OCI-LY3 (cell line): ENCODE measurements around the gene DNAH17.

ENCODE experiments used
- H2AFZ ChIP-seq: fragments of 200-600, 300-600 bp; shearing (Covaris generic); 2 replicates; pipeline ENCODE4 v1.6.0; 2014; ENCODE audit warnings: antibody characterized with exemption, low read depth, low read length
- H3K27ac ChIP-seq: fragments of 200-600, 300-600 bp; sonication (generic); 2 replicates; pipeline ENCODE4 v1.5.1; 2014; ENCODE audit warnings: mild to moderate bottlenecking, low read length, moderate library complexity, mixed read lengths
- H3K27me3 ChIP-seq: fragments of 200-600, 300-600 bp; sonication (generic); 2 replicates; pipeline ENCODE4 v1.6.1; 2014; ENCODE audit warnings: low read depth, low read length, mixed read lengths
- H3K36me3 ChIP-seq: fragments of 200-600, 300-600 bp; sonication (generic); replicated peaks from 2 replicates; pipeline ENCODE3; 2014; ENCODE audit warnings: low read depth, low read length, mixed read lengths
- H3K4me1 ChIP-seq: fragments of 300-600, 200-600 bp; sonication (generic); 2 replicates; pipeline ENCODE4 v1.6.1; 2014; ENCODE audit warnings: low read length, mixed read lengths
- H3K4me2 ChIP-seq: fragments of 200-600, 300-600 bp; sonication (generic); 2 replicates; pipeline ENCODE4 v1.6.1; 2014; ENCODE audit warnings: low read length, mixed read lengths
- H3K4me3 ChIP-seq: fragments of 300-600, 200-600 bp; sonication (generic); 2 replicates; pipeline ENCODE4 v1.5.1; 2014; ENCODE audit warnings: antibody characterized with exemption, mild to moderate bottlenecking, low read length, moderate library complexity
- H3K79me2 ChIP-seq: fragments of 300-600, 200-600 bp; shearing (Covaris generic); 2 replicates; pipeline ENCODE4 v1.6.1; 2014; ENCODE audit warnings: mild to moderate bottlenecking, low read length, mixed read lengths
- H3K9ac ChIP-seq: fragments of 300-600, 200-600 bp; shearing (Covaris generic); 2 replicates; pipeline ENCODE4 v1.6.0; 2014; ENCODE audit warnings: mild to moderate bottlenecking, low read length, moderate library complexity
- H3K9me3 ChIP-seq: fragments of 200-600, 300-600 bp; shearing (Covaris generic); 2 replicates; pipeline ENCODE4 v1.6.1; 2014; ENCODE audit warnings: low read length, mixed read lengths; ENCODE audit not compliant: insufficient read depth
- H4K20me1 ChIP-seq: fragments of 200-600, 300-600 bp; sonication (generic); 2 replicates; pipeline ENCODE4 v1.6.1; 2016; ENCODE audit warnings: low read length, mixed read lengths; ENCODE audit not compliant: insufficient read depth
- EZH2phosphoT487 ChIP-seq: fragments of 200-600 bp; shearing (Covaris generic); IDR thresholded peaks from 2 replicates; pipeline ENCODE4 v1.6.1; 2018; ENCODE audit warnings: antibody characterized with exemption, mixed run types, low read depth
- TF ChIP-seq, protein P1 (sequence below): fragments of 200-600, 300-600 bp; sonication (generic); IDR thresholded peaks from 2 replicates; pipeline ENCODE4 v1.5.1; 2014; ENCODE audit warnings: antibody characterized with exemption, low read length, low read depth

The DNAH17 gene

GRCh38 chr17:78394209-78394608, 183.0 kb downstream of the DNAH17 start:
- Histone ChIP-seq H3K36me3 (peaks cover 64% of the 10 kb centered on the region), H4K20me1 (peaks cover 91% of the 10 kb centered on the region), H3K79me2 (peaks cover 98% of the 10 kb centered on the region), H3K4me1 (peaks cover 38% of the 10 kb centered on the region), H3K4me2 (no peak overlapping the region), H3K27ac (no peak overlapping the region), H3K4me3 (no peak overlapping the region), H3K27me3 (no peaks in the 10 kb centered on the region), H3K9ac (no peak overlapping the region), H2AFZ (no peak overlapping the region), H3K9me3 (no peaks in the 10 kb centered on the region)
- TF ChIP-seq EZH2phosphoT487, result no peak
- TF ChIP-seq, protein P1, sequence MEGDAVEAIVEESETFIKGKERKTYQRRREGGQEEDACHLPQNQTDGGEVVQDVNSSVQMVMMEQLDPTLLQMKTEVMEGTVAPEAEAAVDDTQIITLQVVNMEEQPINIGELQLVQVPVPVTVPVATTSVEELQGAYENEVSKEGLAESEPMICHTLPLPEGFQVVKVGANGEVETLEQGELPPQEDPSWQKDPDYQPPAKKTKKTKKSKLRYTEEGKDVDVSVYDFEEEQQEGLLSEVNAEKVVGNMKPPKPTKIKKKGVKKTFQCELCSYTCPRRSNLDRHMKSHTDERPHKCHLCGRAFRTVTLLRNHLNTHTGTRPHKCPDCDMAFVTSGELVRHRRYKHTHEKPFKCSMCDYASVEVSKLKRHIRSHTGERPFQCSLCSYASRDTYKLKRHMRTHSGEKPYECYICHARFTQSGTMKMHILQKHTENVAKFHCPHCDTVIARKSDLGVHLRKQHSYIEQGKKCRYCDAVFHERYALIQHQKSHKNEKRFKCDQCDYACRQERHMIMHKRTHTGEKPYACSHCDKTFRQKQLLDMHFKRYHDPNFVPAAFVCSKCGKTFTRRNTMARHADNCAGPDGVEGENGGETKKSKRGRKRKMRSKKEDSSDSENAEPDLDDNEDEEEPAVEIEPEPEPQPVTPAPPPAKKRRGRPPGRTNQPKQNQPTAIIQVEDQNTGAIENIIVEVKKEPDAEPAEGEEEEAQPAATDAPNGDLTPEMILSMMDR, result no peak

GRCh38 chr17:78393575-78393974, 183.6 kb downstream of the DNAH17 start:
- TF ChIP-seq, protein P1, result no peak
- no peak overlapping the region for H2AFZ ChIP-seq
- no peaks in the 10 kb centered on the region for H3K27me3 ChIP-seq
- peak overlapping the region; percentile 11 for H3K4me2 ChIP-seq
- no peak overlapping the region for H3K9ac ChIP-seq
- H3K36me3 ChIP-seq, result peaks cover 57% of the 10 kb centered on the region
- no peak overlapping the region for H3K4me3 ChIP-seq
- peaks cover 44% of the 10 kb centered on the region for H3K4me1 ChIP-seq
- peak overlapping the region; percentile 48 for H3K27ac ChIP-seq
- peaks cover 100% of the 10 kb centered on the region for H3K79me2 ChIP-seq
- peaks cover 91% of the 10 kb centered on the region for H4K20me1 ChIP-seq
- no peaks in the 10 kb centered on the region for H3K9me3 ChIP-seq

DNA sequence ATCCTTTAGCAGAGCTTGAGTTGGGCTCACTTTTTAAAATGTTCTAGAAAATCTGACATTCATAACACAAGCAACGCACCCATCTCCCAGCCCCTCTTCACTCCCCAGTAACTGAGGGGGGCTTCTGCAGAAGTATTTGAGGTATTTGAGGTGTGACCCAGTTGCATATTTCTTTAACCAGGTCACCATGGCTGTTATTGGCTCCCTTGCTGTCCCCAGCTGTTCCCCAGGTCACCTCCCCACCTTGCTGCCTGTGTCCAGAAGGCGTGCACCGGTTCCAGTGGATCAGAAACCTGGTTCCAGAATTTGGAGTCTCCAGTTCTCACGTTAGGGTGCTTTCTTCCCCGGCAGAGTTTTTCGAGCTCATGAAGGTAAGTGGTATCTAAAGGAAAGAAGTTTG, 184.9 kb downstream of the DNAH17 start:
- Histone ChIP-seq H3K79me2 (peaks cover 100% of the 10 kb centered on the region), H3K27ac (peak overlapping the region; percentile 39), H3K9ac (no peak overlapping the region), H3K4me2 (no peak overlapping the region), H3K4me3 (no peak overlapping the region), H3K4me1 (peaks cover 56% of the 10 kb centered on the region), H3K36me3 (peaks cover 47% of the 10 kb centered on the region), H4K20me1 (peaks cover 88% of the 10 kb centered on the region), H3K9me3 (no peaks in the 10 kb centered on the region), H3K27me3 (no peaks in the 10 kb centered on the region), H2AFZ (no peak overlapping the region)
- no peak for TF ChIP-seq EZH2phosphoT487
- TF ChIP-seq, protein P1, result no peak

GRCh38 chr17:78391843-78392242, 185.4 kb downstream of the DNAH17 start:
- TF ChIP-seq EZH2phosphoT487, result no peak
- TF ChIP-seq, protein P1, result no peak
- Histone ChIP-seq H3K36me3 (peaks cover 42% of the 10 kb centered on the region), H3K4me3 (no peak overlapping the region), H3K4me2 (peak overlapping the region; percentile 24), H3K79me2 (peaks cover 100% of the 10 kb centered on the region), H4K20me1 (peaks cover 86% of the 10 kb centered on the region), H3K9ac (peak overlapping the region; percentile 12; the same call in 1 of the 2 replicates), H3K27me3 (no peaks in the 10 kb centered on the region), H2AFZ (no peak overlapping the region), H3K4me1 (peaks cover 61% of the 10 kb centered on the region), H3K9me3 (no peaks in the 10 kb centered on the region), H3K27ac (peak overlapping the region; percentile 39)
